ENCODE measurements around the gene TOMM20L.

TOMM20L gene

DNA sequence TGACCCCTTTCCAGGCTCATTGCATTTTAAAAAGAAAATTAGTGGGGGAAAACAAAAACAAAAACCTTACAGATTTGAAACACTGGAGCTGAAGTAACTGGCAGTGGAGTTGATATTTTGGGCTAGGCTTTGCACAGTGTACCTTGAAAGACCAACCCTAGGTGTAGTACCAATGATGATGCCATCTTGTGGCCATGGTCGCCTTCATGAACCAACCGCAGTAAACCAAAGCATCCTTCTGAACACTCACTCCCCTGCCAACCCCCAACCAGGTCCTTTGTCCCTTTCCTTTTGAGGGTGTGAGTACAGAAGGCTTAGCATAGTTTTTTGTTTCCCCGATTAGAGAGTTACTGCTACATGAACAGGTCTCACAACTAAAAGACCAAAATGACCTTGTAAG is 5.9 kb downstream of the TOMM20L start:
- no peak for TF ChIP-seq GATA3 (IDR thresholded peaks at IDR 0.05; ENCODE audit: low read depth, low read length)
- no peak for TF ChIP-seq GATA2 (IDR thresholded peaks at IDR 0.05; ENCODE audit: low read depth, low read length)

- TF ChIP-seq GATA2 (IDR thresholded peaks at IDR 0.05; ENCODE audit: low read depth, low read length) (no peak), GATA3 (IDR thresholded peaks at IDR 0.05; ENCODE audit: low read depth, low read length) (no peak)
These were observed 13.0 kb downstream of the TOMM20L start for GRCh38 chr14:58408681-58409215.

DNA sequence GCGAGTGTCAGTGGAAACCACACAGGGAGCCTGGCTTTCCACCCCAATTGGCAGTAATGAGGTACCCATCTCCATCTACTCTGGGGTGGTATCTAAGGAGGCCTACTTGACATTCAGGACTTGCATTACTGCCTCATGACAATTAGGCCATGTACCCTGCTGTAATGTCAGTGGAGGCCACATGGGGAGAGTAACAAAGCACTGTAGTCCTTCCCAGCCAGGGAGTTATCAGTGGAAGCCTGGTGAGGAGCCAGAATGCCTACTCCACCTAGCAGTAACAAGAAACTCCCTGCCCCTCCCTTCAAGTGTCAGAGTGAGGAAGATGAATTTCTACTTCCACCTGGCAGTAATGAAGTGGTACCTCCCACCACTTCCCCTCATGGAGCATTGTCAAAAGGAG is 19.1 kb downstream of the TOMM20L start:
- no peak for TF ChIP-seq GATA3 (IDR thresholded peaks at IDR 0.05; ENCODE audit: low read depth, low read length)
- no peak for TF ChIP-seq GATA2 (IDR thresholded peaks at IDR 0.05; ENCODE audit: low read depth, low read length)

DNA sequence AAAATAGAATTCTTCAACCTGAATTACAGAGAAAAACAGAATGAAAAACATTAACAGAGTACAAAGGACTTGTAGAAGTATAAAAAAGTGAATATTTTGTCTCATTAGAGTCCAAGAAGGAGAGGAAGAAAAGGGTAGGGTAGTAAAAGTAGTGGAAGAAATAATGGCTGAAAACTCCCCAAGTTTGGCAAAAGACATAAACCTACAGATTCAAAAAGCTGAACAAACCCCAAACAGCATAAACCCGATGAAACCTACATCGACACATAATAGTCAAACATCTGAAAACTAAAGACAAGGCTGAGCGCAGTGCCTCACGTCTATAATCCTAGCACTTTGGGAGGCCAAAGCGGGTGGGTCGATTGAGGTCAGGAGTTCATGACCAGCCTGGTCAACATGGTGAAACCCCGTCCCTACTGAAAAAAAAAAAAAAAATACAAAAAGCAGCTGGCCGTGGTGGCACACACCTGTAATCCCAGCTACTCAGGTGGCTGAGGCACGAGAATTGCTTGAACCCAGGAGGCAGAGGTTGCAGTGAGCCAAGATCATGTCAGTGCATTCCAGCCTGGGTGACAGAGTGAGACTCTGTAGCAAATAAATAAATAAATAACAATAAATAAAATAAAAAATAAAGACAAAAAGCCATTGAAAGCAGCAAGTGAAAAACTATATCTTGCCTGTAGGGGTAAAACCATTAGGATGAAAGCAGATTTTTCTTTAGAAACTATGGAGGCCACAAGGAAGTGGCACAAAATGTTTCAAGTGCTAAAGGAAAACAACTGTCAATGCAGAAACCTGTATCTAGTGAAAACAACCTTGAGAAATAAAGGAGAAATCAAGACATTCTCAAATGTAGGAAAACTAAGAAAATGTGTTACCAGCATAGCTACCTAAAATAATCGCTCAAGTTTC is 20.2 kb downstream of the TOMM20L start:
- no peak for TF ChIP-seq GATA2 (IDR thresholded peaks at IDR 0.05; ENCODE audit: low read depth, low read length)
- TF ChIP-seq GATA3 (IDR thresholded peaks at IDR 0.05; ENCODE audit: low read depth, low read length) = no peak

DNA sequence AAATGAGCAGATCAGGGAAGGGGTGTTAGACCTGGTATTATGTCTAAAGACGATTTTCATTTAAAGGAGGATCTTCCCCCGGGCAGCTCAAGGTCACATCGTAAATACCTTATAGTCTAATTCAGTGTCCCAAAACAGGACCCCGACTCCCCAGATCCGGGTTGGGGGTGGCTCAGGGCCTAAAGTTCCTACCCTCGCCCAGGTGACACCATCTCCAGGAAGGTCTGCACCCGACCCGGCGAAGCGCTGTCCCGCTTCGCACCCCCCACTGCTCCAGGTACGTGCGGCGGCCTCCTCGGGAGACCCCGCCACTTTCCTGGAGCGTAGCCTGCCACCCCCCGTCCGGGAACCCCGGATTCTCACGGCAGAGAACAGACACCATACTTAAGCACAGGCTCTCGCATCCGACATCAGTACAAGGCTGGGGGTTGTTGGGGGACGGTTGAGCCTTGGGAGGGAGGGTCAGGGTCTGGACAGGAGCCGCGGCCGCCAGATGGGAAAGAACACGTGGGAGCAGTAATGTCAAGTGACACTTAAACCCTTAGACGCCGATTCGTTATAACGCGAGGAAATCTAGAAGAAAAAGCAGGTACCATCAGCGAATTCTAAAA is 31.0 kb downstream of the TOMM20L start:
- no peak for TF ChIP-seq GATA3 (IDR thresholded peaks at IDR 0.05; ENCODE audit: low read depth, low read length)
- TF ChIP-seq GATA2 (IDR thresholded peaks at IDR 0.05; ENCODE audit: low read depth, low read length) = no peak

- TF ChIP-seq GATA3 (IDR thresholded peaks at IDR 0.05; ENCODE audit: low read depth, low read length) = no peak
- no peak for TF ChIP-seq GATA2 (IDR thresholded peaks at IDR 0.05; ENCODE audit: low read depth, low read length)
These were observed 31.8 kb downstream of the TOMM20L start, which contains the start of the genes KIAA0586 and TIMM9 for GRCh38 chr14:58427281-58428117. Gene KIAA0586 (plus strand): TSS chr14:58427719. CDS start chr14:58428265, 546 bp downstream. Gene TIMM9 (minus strand): TSS chr14:58427531. CDS start chr14:58411945, 15,586 bp downstream.

GRCh38 chr14:58428118-58428683 is 32.5 kb downstream of the TOMM20L start:
- TF ChIP-seq GATA3 (IDR thresholded peaks at IDR 0.05; ENCODE audit: low read depth, low read length) = no peak
- no peak for TF ChIP-seq GATA2 (IDR thresholded peaks at IDR 0.05; ENCODE audit: low read depth, low read length)

GRCh38 chr14:58430156-58430555 is 34.4 kb downstream of the TOMM20L start:
- no peak for TF ChIP-seq GATA3 (IDR thresholded peaks at IDR 0.05; ENCODE audit: low read depth, low read length)
- TF ChIP-seq GATA2 (IDR thresholded peaks at IDR 0.05; ENCODE audit: low read depth, low read length) = no peak

DNA sequence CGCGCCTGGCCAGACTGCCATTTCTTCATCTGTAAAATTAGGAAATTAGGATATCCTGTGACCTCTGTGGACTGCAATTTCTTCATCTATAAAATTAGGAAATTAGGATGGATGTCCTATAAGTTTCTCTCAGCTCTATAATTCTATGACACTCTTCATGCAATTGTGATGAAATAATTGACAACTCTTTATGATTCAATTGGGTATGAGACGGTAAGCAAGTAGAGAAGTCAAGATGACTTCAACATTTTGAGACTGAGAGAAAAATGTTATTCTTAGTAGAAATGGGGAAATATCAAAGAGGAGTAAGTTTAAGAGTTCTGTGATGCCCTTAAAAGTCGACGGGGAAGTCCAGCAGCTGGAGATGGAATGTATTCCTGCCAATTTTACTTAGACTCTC is 43.7 kb downstream of the TOMM20L start:
- no peak for TF ChIP-seq GATA3 (IDR thresholded peaks at IDR 0.05; ENCODE audit: low read depth, low read length)

GRCh38 chr14:58444627-58445026 is 48.9 kb downstream of the TOMM20L start:
- TF ChIP-seq GATA2 (IDR thresholded peaks at IDR 0.05; ENCODE audit: low read depth, low read length) (no peak), GATA3 (IDR thresholded peaks at IDR 0.05; ENCODE audit: low read depth, low read length) (no peak)

DNA sequence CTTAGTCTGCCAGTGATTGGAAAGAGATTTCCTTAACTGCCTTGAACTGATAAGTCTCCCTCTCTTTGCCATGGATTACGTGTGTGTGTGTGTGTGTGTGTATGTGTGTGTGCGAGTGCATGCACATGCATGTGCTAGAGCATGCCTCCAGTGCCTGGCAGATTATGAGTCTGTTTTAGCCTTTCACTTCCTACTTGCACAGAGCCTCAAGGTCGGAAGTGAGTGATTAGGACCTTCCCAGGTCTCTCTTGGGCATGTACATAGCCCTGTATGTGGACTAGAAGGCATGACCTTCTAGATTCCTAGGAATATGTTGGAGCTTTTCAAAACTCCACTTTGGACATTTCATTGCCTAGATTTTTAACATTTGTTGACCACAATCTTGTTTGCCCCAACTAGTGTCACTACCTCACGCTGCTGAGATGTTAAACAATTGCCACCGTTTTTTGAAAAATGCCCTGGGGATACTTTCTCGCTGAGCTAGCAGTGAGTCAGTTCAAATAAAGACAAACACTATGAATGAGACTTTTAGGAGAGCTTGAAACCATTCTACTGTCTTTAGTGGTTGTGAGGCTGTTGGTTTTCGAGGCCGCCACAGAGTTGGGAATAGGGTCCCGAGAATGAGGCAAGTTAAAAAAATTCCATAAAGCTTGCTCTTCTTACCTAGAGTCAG is 60.0 kb downstream of the TOMM20L start:
- TF ChIP-seq GATA3 (IDR thresholded peaks at IDR 0.05; ENCODE audit: low read depth, low read length) (no peak), GATA2 (IDR thresholded peaks at IDR 0.05; ENCODE audit: low read depth, low read length) (no peak)
